Mucosa of descending colon (tissue), 3 donors: ENCODE measurements around the gene CNP. TPM values are rescaled to one million over a fixed set of nuclear protein-coding genes. Genes with fewer than 3 reads are reported as not detected.

Experiments
- ATAC-seq: fragments of 200-7000 bp; cut with Tn5 transposase; one replicate; pipeline ENCODE4 v1.9.1; 2020; ENCODE audit warnings: mild to moderate bottlenecking, moderate library complexity
- DNase-seq, 3 donors: peaks; one replicate each; pipeline ENCODE4 v3.0.0-alpha.2; 2020
- H3K36me3 ChIP-seq: fragments of 200-600 bp; one replicate; pipeline ENCODE4 v1.8.0; 2021; ENCODE audit warnings: low read depth, mild to moderate bottlenecking
- H3K4me1 ChIP-seq: fragments of 200-600 bp; one replicate; pipeline ENCODE4 v1.8.0; 2021; ENCODE audit warnings: low read depth, mild to moderate bottlenecking
- H3K4me3 ChIP-seq: fragments of 200-600 bp; one replicate; pipeline ENCODE4 v1.8.0; 2021; ENCODE audit warnings: mild to moderate bottlenecking
- H3K9me3 ChIP-seq: fragments of 200-600 bp; one replicate; pipeline ENCODE4 v1.8.0; 2021; ENCODE audit warnings: mild to moderate bottlenecking
- intact Hi-C, 2 donors: fragments of 100-400 bp; cut with DNase I in 1 of 2; cut with micrococcal nuclease in 1 of 2; formaldehyde crosslinking; loops; one replicate each; pipeline versions ENCODE4 v1.11.0 to v1.11.1; 2022; cut with DNase I, micrococcal nuclease
- total RNA-seq, 3 donors: library from RNA; stranded (reverse); fragmentation: NEBNext Ultra II Directional in 2 of 3; extraction: Animal tissue kit (Norgen Biotek cat#: 25700) in 2 of 3; gene quantifications; one replicate each; pipeline versions ENCODE4 v1.2.1 to v1.2.4, GENCODE V29; 2021 to 2023
- TF ChIP-seq, protein P1 (sequence below): fragments of 200-600 bp; IDR thresholded peaks from one replicate; pipeline ENCODE4 v1.8.0; 2022; ENCODE audit warnings: antibody characterized with exemption, mild to moderate bottlenecking
- donor health status: DM: no; HTN: no; CAD: no; lungs with moderate emphysema.
- donor health status: DM: no; HTN: no; CAD: no.
- donor health status: DM: no; HTN: yes; CAD: no.

The CNP gene
- total RNA-seq, 3 donors from 2014 or later: 44.1 to 88.0 (median 51.6) TPM

DNA sequence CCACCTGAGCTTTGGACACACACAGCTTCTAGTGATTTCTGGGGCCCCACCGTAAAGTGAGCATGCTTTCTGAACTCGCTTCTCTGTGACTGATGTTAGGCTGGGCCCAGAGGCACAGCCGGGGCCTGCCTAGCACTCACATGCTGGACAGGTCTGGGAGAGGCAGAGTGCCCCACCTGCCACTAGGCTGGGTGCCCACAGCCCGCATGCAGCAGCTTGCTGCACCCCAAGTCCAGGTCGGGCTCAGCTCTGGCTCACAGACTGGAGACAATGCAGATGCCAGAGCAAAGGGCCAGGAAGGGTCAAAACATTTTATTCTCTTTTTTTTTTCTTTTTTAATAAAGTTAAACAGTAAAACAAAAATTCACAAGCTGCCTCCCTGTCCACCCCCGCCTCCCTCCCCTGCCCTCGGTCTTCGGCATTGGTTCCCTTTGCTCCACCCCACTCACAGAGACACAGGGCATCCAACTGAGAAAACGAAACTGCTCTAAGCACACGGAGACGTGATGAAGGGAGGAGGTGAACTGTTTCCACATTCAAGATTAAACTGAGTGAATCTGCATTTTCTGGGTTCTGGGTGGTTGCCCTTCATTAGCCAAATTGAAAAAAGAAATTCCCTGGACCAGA is 9.7 kb downstream of the CNP start:
- no peaks in the 10 kb centered on the region for H3K9me3 ChIP-seq
- DNase-seq (peak in 1 of 3 donors; percentile 50), ATAC-seq (no peak)
- H3K36me3 ChIP-seq: no peaks in the 10 kb centered on the region
- peaks cover 5% of the 10 kb centered on the region for H3K4me1 ChIP-seq
- H3K4me3 ChIP-seq: no peak overlapping the region
- TF ChIP-seq, protein P1, sequence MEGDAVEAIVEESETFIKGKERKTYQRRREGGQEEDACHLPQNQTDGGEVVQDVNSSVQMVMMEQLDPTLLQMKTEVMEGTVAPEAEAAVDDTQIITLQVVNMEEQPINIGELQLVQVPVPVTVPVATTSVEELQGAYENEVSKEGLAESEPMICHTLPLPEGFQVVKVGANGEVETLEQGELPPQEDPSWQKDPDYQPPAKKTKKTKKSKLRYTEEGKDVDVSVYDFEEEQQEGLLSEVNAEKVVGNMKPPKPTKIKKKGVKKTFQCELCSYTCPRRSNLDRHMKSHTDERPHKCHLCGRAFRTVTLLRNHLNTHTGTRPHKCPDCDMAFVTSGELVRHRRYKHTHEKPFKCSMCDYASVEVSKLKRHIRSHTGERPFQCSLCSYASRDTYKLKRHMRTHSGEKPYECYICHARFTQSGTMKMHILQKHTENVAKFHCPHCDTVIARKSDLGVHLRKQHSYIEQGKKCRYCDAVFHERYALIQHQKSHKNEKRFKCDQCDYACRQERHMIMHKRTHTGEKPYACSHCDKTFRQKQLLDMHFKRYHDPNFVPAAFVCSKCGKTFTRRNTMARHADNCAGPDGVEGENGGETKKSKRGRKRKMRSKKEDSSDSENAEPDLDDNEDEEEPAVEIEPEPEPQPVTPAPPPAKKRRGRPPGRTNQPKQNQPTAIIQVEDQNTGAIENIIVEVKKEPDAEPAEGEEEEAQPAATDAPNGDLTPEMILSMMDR: no peak
- intact Hi-C loops: no loop called here

- DNase-seq (peak in 1 of 3 donors; percentile 19), ATAC-seq (no peak)
- TF ChIP-seq, protein P1: no peak
- intact Hi-C loops: no loop called here
- Histone ChIP-seq H3K9me3 (no peaks in the 10 kb centered on the region), H3K36me3 (no peaks in the 10 kb centered on the region), H3K4me3 (no peak overlapping the region), H3K4me1 (peaks cover 5% of the 10 kb centered on the region)
Measured at GRCh38 chr17:41977991-41978390, 11.4 kb downstream of the CNP start.

DNA sequence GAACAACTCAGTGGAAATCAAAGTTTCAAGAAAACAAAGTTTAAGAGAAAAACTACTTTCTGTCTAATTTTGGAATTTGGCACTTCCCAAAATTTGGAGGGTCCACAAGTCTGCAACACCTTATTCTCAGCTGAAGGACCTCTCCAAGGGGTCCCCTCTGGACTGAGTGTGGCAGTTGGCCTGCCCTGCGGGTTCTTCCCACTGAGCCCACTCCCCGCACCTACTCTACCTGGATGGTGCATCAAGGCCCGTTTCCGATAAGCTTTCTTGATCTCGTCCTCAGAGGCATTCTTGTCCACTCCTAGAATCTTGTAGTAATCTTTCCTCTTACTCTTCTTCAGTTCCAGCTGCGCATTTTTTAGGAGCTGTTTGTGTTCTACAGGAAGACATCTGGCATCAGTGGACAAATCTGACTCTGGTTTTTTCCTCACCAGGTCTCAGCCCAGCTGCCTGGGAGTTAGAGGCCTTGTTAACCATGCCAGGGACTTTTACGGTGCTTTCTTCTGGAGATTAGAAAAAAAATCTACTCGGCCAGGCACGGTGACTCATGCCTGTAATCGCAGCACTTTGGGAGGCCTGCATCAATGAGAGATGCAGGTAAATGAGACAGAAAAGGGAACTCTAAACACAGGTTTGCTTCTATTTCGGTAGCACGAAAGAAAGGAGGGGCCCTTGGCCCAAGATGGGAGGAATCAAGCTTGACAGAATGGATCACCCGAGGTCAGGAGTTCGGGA is 15.6 kb downstream of the CNP start:
- H3K9me3 ChIP-seq: no peaks in the 10 kb centered on the region
- DNase-seq (peak in 1 of 3 donors; percentile 5), ATAC-seq (no peak)
- no peaks in the 10 kb centered on the region for H3K36me3 ChIP-seq
- peaks cover 5% of the 10 kb centered on the region for H3K4me1 ChIP-seq
- intact Hi-C loops: no loop called here
- H3K4me3 ChIP-seq: no peak overlapping the region
- TF ChIP-seq, protein P1: no peak

DNA sequence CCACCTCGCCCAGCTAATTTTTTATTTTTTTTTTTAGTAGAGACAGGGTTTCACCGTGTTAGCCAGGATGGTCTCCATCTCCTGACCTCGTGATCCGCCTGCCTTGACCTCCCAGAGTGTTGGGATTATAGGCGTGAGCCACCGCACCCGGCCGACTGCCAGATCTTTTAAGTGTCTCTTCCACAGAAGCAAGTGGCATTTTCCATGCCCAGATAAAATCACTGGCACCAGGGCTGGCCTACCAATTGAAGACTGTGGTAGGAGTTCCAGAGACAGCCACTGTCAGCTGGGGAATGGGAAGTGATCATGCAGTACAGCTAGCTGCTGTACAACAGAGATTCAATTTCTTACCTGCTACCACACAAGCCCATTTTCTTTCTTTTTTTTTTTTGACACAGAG is 17.9 kb downstream of the CNP start:
- TF ChIP-seq, protein P1: no peak
- no peak overlapping the region for H3K4me3 ChIP-seq
- peak in 1 of 3 donors; percentile 40 for DNase-seq
- no peaks in the 10 kb centered on the region for H3K9me3 ChIP-seq
- no peaks in the 10 kb centered on the region for H3K36me3 ChIP-seq
- intact Hi-C loops: no loop called here
- peaks cover 5% of the 10 kb centered on the region for H3K4me1 ChIP-seq
- ATAC-seq: no peak

DNA sequence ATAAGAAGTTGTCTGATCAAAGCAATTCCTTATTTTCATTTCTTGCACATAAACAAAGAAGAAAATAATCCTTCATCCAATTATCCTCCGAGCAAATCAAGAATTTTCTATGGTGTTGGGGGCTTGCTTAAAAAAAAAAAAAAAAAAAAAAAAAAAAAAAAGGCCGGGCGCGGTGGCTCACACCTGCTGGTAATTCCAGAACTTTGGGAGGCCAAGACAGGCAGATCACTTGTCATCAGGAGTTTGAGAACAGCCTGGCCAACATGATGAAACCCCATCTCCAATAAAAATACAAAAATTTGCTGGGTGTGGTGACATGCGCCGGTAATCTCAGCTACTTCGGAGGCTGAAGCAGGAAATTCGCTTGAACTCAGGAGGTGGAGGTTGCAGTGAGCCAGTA is 19.3 kb downstream of the CNP start:
- intact Hi-C loops: no loop called here
- TF ChIP-seq, protein P1: no peak
- no peak for ATAC-seq
- no peak overlapping the region for H3K4me3 ChIP-seq
- H3K9me3 ChIP-seq: no peaks in the 10 kb centered on the region
- H3K4me1 ChIP-seq: peaks cover 18% of the 10 kb centered on the region
- DNase-seq: no peak
- no peaks in the 10 kb centered on the region for H3K36me3 ChIP-seq
